Mesendoderm (in vitro differentiated cells): ENCODE data around the gene FRMD4A.

ENCODE experiments used
- DNase-seq: peaks from one replicate; pipeline ENCODE4 v3.0.0; 2013
- H2AK5ac ChIP-seq: 2 replicates; pipeline ENCODE4 v1.6.1; 2013; ENCODE audit warnings: low read length, inconsistent platforms
- H2BK120ac ChIP-seq: 2 replicates; pipeline ENCODE4 v1.6.1; 2013; ENCODE audit warnings: low read depth, mild to moderate bottlenecking, low read length, moderate library complexity, mixed read lengths
- H2BK15ac ChIP-seq: replicated peaks from 2 replicates; pipeline ENCODE4 v1.6.1; 2013; ENCODE audit warnings: low read depth, mild to moderate bottlenecking, moderate library complexity
- H2BK5ac ChIP-seq: 2 replicates; pipeline ENCODE4 v1.6.1; 2013; ENCODE audit warnings: low read length, inconsistent platforms
- H3K18ac ChIP-seq: 2 replicates; pipeline ENCODE4 v1.6.1; 2013; ENCODE audit warnings: mild to moderate bottlenecking, low read length, mixed read lengths
- H3K23ac ChIP-seq: one replicate; pipeline ENCODE4 v1.6.1; 2013; ENCODE audit warnings: low read length
- H3K27ac ChIP-seq: 2 replicates; pipeline ENCODE4 v1.5.1; 2013; ENCODE audit warnings: low read depth, mild to moderate bottlenecking, inconsistent platforms, low read length, moderate library complexity
- H3K27me3 ChIP-seq: 2 replicates; pipeline ENCODE4 v1.6.1; 2013; ENCODE audit warnings: low read length, control low read depth, mild to moderate bottlenecking, inconsistent platforms; ENCODE audit not compliant: insufficient read depth, poor library complexity
- H3K36me3 ChIP-seq: 2 replicates; pipeline ENCODE4 v1.6.1; 2013; ENCODE audit warnings: low read length, inconsistent platforms; ENCODE audit not compliant: control insufficient read depth, insufficient read depth
- H3K4ac ChIP-seq: one replicate; pipeline ENCODE4 v1.6.1; 2013; ENCODE audit warnings: low read depth, mild to moderate bottlenecking, low read length, moderate library complexity
- H3K4me1 ChIP-seq: 2 replicates; pipeline ENCODE4 v1.6.1; 2013; ENCODE audit warnings: low read depth, low read length, inconsistent platforms; ENCODE audit not compliant: control insufficient read depth
- H3K4me2 ChIP-seq: 2 replicates; pipeline ENCODE4 v1.6.1; 2013; ENCODE audit warnings: low read length
- H3K4me3 ChIP-seq: 2 replicates; pipeline ENCODE4 v1.5.1; 2013; ENCODE audit warnings: mild to moderate bottlenecking, low read length
- H3K56ac ChIP-seq: one replicate; pipeline ENCODE4 v1.6.1; 2013; ENCODE audit warnings: low read length
- H3K79me1 ChIP-seq: 2 replicates; pipeline ENCODE4 v1.6.1; 2013; ENCODE audit warnings: low read length, inconsistent platforms
- H3K79me2 ChIP-seq: 2 replicates; pipeline ENCODE4 v1.6.1; 2013; ENCODE audit warnings: mild to moderate bottlenecking, low read length; ENCODE audit not compliant: control insufficient read depth, insufficient read depth
- H3K9ac ChIP-seq: 2 replicates; pipeline ENCODE4 v1.6.1; 2013; ENCODE audit warnings: low read length, inconsistent platforms
- H4K5ac ChIP-seq: one replicate; pipeline ENCODE4 v1.6.1; 2013; ENCODE audit warnings: low read length
- H4K8ac ChIP-seq: one replicate; pipeline ENCODE4 v1.6.1; 2013; ENCODE audit warnings: low read depth, mild to moderate bottlenecking, control low read depth, low read length, moderate library complexity
- WGBS: extraction: QIAGEN DNeasy Blood & Tissue Kit; methylation state at CpG from one replicate; pipeline ENCODE4 v1.1.7; 2013; ENCODE audit warnings: low lambda C conversion rate, missing lambda C conversion rate; ENCODE audit not compliant: insufficient coverage; ENCODE audit errors: extremely low coverage; 5-methylcytosine and 5-hydroxymethylcytosine counted together

FRMD4A gene

DNA sequence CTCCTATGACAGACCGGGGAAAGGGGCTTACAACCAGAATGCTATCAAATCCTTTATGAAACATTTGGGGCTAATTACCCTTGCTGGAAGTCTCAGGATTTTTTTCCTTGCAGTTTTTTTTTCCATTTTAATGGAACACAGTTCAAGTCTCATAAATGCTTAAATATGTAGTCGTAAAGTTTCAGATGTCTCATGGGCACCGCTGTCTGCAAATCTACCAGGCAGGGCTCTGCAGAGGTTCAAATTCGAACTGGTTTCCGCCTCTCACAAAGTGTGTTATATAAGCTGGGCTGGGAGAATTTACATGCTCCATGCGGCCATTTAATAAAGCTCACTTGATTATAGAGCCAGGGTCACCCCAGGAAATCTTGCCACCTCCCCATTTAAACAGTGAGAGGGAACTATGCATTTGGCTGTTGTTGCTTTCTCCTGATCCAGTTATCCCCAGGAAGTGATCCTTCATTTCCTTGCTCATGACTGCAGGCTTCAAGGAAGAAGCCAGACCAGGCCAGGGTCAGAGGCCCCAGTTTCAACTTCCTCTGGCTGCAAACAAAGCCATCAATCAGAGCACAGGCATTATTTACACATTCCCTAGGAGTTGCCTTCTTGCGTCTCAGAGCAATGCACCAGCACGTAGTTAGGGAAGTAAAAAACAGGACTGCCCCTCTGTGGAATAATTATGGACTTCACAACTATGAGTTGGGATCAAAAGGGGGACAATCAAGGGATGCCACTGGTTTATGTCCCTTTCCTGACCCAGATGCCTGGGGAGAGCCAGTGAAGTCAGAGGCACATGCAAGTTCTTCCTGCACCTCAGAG, 385.1 kb downstream of the FRMD4A start:
- Histone ChIP-seq H3K23ac (peak overlapping the region; percentile 16), H2BK15ac (no peak overlapping the region), H4K8ac (no peak overlapping the region), H3K27me3 (no peaks in the 10 kb centered on the region), H3K79me2 (no peaks in the 10 kb centered on the region), H3K27ac (no peak overlapping the region), H3K18ac (no peak overlapping the region), H4K5ac (peak overlapping the region; percentile 24), H3K36me3 (no peaks in the 10 kb centered on the region), H3K56ac (no peak overlapping the region), H3K9ac (no peak overlapping the region), H3K4me1 (peaks cover 3% of the 10 kb centered on the region), H3K4me3 (no peak overlapping the region), H2BK5ac (no peak overlapping the region), H2AK5ac (no peak overlapping the region), H3K4me2 (no peak overlapping the region), H3K4ac (no peak overlapping the region), H2BK120ac (no peak overlapping the region), H3K79me1 (no peaks in the 10 kb centered on the region)
- no CpG with 5 or more reads among the region's 8 CpGs for WGBS
- peak; percentile 42 for DNase-seq

DNA sequence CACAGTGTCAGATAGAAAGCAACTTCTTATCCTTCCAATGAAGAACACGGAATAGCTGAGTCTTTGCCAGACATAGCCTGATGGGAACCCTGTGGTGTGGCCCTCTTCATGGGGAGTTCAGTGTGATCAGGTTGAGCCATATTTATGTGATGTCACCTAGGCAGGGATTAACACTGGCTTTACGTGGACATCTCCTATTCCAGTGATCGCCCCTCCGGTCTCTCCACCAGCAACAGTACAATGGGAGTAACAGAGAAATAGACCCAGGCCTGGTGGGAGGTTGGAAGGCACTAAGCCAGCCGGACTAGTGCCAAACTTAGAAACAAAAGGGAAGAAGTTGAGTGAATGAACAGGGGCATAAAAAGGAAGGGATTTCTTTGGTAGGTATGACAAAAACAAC, 385.9 kb downstream of the FRMD4A start:
- no peak overlapping the region for H3K4me2 ChIP-seq
- no peak overlapping the region for H3K27ac ChIP-seq
- H3K4ac ChIP-seq = no peak overlapping the region
- H3K18ac ChIP-seq = no peak overlapping the region
- no peak overlapping the region for H2AK5ac ChIP-seq
- no peak for DNase-seq
- H4K8ac ChIP-seq = no peak overlapping the region
- H3K23ac ChIP-seq = no peak overlapping the region
- H3K4me3 ChIP-seq = no peak overlapping the region
- no peaks in the 10 kb centered on the region for H3K79me2 ChIP-seq
- H4K5ac ChIP-seq = no peak overlapping the region
- H3K79me1 ChIP-seq = no peaks in the 10 kb centered on the region
- H2BK15ac ChIP-seq = no peak overlapping the region
- H3K27me3 ChIP-seq = no peaks in the 10 kb centered on the region
- no peak overlapping the region for H2BK120ac ChIP-seq
- peaks cover 3% of the 10 kb centered on the region for H3K4me1 ChIP-seq
- H2BK5ac ChIP-seq = no peak overlapping the region
- H3K56ac ChIP-seq = no peak overlapping the region
- no peak overlapping the region for H3K9ac ChIP-seq
- H3K36me3 ChIP-seq = no peaks in the 10 kb centered on the region
- WGBS = no CpG with 5 or more reads among the region's 5 CpGs

DNA sequence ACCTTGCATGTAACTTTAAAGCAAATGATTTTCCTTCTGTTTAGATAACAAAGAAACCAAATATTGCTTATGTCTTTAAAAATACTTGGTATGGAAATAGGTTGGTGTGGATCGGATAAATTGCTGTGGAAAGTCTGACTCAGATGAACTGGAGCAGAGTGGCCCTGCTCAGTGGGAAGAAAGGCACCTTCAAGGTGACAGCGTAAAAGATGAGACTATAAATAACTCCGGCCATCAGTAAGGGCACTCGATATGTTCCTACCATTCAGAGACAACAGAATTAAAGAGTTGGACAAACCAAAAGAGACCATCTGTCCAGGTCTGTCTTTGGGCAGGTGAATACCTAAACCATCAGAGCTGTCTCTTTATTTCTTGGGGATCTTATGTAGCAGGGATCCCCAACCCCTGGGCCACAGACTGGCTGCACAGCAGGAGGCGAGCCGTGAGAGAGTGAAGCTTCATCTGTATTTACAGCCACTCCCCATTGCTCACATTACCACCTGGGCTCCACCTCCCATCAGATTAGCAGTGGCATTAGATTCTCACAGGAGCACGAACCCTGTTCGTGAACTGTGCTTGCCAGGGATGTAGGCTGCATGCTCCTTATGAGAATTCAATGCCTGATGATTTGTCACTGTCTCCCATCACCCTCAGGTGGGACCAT, 386.9 kb downstream of the FRMD4A start:
- no peak overlapping the region for H3K56ac ChIP-seq
- H2BK5ac ChIP-seq = no peak overlapping the region
- no peak overlapping the region for H3K4ac ChIP-seq
- no peaks in the 10 kb centered on the region for H3K27me3 ChIP-seq
- H3K4me2 ChIP-seq = no peak overlapping the region
- no peaks in the 10 kb centered on the region for H3K79me1 ChIP-seq
- no peak overlapping the region for H4K5ac ChIP-seq
- no peaks in the 10 kb centered on the region for H3K79me2 ChIP-seq
- peak; percentile 40 for DNase-seq
- no peak overlapping the region for H2AK5ac ChIP-seq
- H3K4me3 ChIP-seq = no peak overlapping the region
- no peak overlapping the region for H2BK15ac ChIP-seq
- no peak overlapping the region for H2BK120ac ChIP-seq
- H3K27ac ChIP-seq = no peak overlapping the region
- WGBS = no CpG with 5 or more reads among the region's 8 CpGs
- H3K4me1 ChIP-seq = peaks cover 3% of the 10 kb centered on the region
- no peak overlapping the region for H4K8ac ChIP-seq
- H3K36me3 ChIP-seq = no peaks in the 10 kb centered on the region
- no peak overlapping the region for H3K18ac ChIP-seq
- no peak overlapping the region for H3K23ac ChIP-seq
- no peak overlapping the region for H3K9ac ChIP-seq

DNA sequence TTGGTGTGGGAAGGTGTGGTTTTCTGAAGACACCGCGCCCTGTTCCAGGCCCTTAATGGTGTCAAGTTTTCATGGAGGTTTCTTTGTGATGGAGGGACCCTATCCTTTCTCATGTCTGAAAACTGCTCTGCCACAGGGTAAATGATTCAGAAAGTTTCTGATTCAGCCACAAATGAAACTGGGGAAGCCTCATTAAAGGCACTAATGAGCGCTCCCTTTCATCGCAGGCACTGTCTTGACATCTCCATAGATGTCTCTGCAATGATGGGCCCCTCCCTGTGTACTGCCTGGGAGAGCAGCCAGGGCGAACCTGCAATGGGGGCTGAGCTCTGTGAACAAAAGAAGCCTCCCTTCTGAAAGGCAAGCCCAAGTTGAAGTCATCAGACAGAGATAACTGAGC, 388.7 kb downstream of the FRMD4A start:
- H2BK5ac ChIP-seq = no peak overlapping the region
- no peaks in the 10 kb centered on the region for H3K79me2 ChIP-seq
- H3K18ac ChIP-seq = no peak overlapping the region
- no CpG with 5 or more reads among the region's 5 CpGs for WGBS
- H4K5ac ChIP-seq = no peak overlapping the region
- no peaks in the 10 kb centered on the region for H3K36me3 ChIP-seq
- H3K4ac ChIP-seq = no peak overlapping the region
- no peak overlapping the region for H2AK5ac ChIP-seq
- H3K4me2 ChIP-seq = no peak overlapping the region
- H3K9ac ChIP-seq = no peak overlapping the region
- no peak overlapping the region for H3K23ac ChIP-seq
- H2BK120ac ChIP-seq = no peak overlapping the region
- H3K4me3 ChIP-seq = no peak overlapping the region
- H3K56ac ChIP-seq = no peak overlapping the region
- H3K27me3 ChIP-seq = no peaks in the 10 kb centered on the region
- H2BK15ac ChIP-seq = no peak overlapping the region
- no peak overlapping the region for H4K8ac ChIP-seq
- peaks cover 3% of the 10 kb centered on the region for H3K4me1 ChIP-seq
- no peak overlapping the region for H3K27ac ChIP-seq
- no peak for DNase-seq
- H3K79me1 ChIP-seq = no peaks in the 10 kb centered on the region

DNA sequence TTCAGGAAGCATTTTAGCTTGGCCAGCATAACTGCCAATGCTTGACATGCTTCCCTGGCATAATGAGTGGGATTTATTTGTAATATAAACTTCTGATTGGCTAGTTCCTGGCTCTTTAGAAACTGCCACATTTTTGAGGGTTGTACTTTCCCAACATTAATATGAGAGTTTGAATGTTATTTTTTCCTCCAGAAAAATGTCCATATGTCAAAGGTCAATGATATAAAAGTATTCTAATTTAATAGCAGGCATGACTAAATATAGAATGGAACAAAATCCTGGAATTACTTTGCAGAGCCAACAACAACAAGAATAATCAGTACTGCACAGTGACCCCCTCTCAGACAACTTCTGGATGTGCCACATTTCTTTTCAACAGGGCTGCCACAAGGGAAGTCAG, 391.3 kb downstream of the FRMD4A start:
- H3K36me3 ChIP-seq = no peaks in the 10 kb centered on the region
- H2AK5ac ChIP-seq = no peak overlapping the region
- H3K9ac ChIP-seq = no peak overlapping the region
- no peaks in the 10 kb centered on the region for H3K27me3 ChIP-seq
- DNase-seq = no peak
- H2BK5ac ChIP-seq = no peak overlapping the region
- H3K56ac ChIP-seq = no peak overlapping the region
- H3K27ac ChIP-seq = no peak overlapping the region
- H3K23ac ChIP-seq = no peak overlapping the region
- no peak overlapping the region for H3K18ac ChIP-seq
- H3K4me2 ChIP-seq = no peak overlapping the region
- no peak overlapping the region for H2BK120ac ChIP-seq
- H3K79me1 ChIP-seq = no peaks in the 10 kb centered on the region
- no peak overlapping the region for H4K5ac ChIP-seq
- no peaks in the 10 kb centered on the region for H3K4me1 ChIP-seq
- H3K4me3 ChIP-seq = no peak overlapping the region
- no peak overlapping the region for H2BK15ac ChIP-seq
- H3K79me2 ChIP-seq = no peaks in the 10 kb centered on the region
- no peak overlapping the region for H4K8ac ChIP-seq
- no peak overlapping the region for H3K4ac ChIP-seq
